Stimulated activated naive CD8-positive, alpha-beta T cell treated with anti-CD3 and anti-CD28 coated beads, Interleukin-15, Interleukin-2, amounts not matched to agents 100 U/mL and 50 U/mL, for 24 hours (primary cell): ENCODE results near the gene CPTP.
"Not testable (repeated sequence)": the region's sequence is repeated elsewhere in the genome, so short reads cannot be mapped to it uniquely, and the experiment has no call there.

ENCODE experiments used
- ATAC-seq: fragments of 150-1000 bp; cut with Tn5 transposase; one replicate; pipeline ENCODE4 v1.10.0; 2021
- DNase-seq: peaks from one replicate; pipeline ENCODE4 v3.0.0; 2021

Gene CPTP

GRCh38 chr1:1307261-1307922 is 17.2 kb upstream of the CPTP start:
- ATAC-seq (no peak), DNase-seq (no peak)

GRCh38 chr1:1307923-1308755 is 16.5 kb upstream of the CPTP start, which contains the start of the genes ACAP3 and PUSL1:
Gene ACAP3, minus strand, starts transcription at chr1:1307930. Its CDS starts 115 bp downstream, at chr1:1307815.
Gene PUSL1, plus strand, starts transcription at chr1:1308597. Its CDS starts 47 bp downstream, at chr1:1308644.
- peak; percentile 71 for ATAC-seq
- DNase-seq = peak; percentile 91

GRCh38 chr1:1308756-1309250 is 15.8 kb upstream of the CPTP start:
- DNase-seq (peak; percentile 32), ATAC-seq (no peak)

- peak; percentile 38 for DNase-seq
- no peak for ATAC-seq
Observed at GRCh38 chr1:1309251-1310108, 15.1 kb upstream of the CPTP start.

GRCh38 chr1:1310109-1310385 is 14.6 kb upstream of the CPTP start:
- no peak for ATAC-seq
- no peak for DNase-seq

- DNase-seq (no peak), ATAC-seq (no peak)
Observed at GRCh38 chr1:1310476-1311053, 14.0 kb upstream of the CPTP start.

GRCh38 chr1:1311107-1312104 is 13.2 kb upstream of the CPTP start:
- DNase-seq = no peak
- no peak for ATAC-seq

GRCh38 chr1:1312450-1313314 is 11.9 kb upstream of the CPTP start:
- DNase-seq (no peak), ATAC-seq (no peak)

- ATAC-seq (no peak), DNase-seq (no peak)
Observed at GRCh38 chr1:1313500-1314236, 10.9 kb upstream of the CPTP start.

- no peak for DNase-seq
- ATAC-seq = no peak
Observed at GRCh38 chr1:1314237-1314586, 10.4 kb upstream of the CPTP start.

GRCh38 chr1:1314678-1315335 is 9.8 kb upstream of the CPTP start:
- DNase-seq = no peak
- ATAC-seq = no peak

GRCh38 chr1:1315435-1315954 is 9.1 kb upstream of the CPTP start:
- ATAC-seq (no peak), DNase-seq (no peak)

- DNase-seq, ATAC-seq: not testable (repeated sequence)
Observed at GRCh38 chr1:1316199-1316598, 8.4 kb upstream of the CPTP start.

GRCh38 chr1:1317420-1317819 is 7.2 kb upstream of the CPTP start:
- DNase-seq = no peak
- no peak for ATAC-seq

GRCh38 chr1:1318131-1318652 is 6.4 kb upstream of the CPTP start:
- no peak for DNase-seq
- ATAC-seq = no peak

- no peak for ATAC-seq
- no peak for DNase-seq
Observed at GRCh38 chr1:1318777-1319645, 5.6 kb upstream of the CPTP start.

GRCh38 chr1:1319646-1319941 is 5.0 kb upstream of the CPTP start:
- ATAC-seq (no peak), DNase-seq (no peak)
